ENCODE data around the gene SYCE3.

The SYCE3 gene

GRCh38 chr22:50527921-50528681, 34.6 kb downstream of the SYCE3 start:
- no peaks in the 10 kb centered on the region for H3K9me3 Mint-ChIP-seq
- TF ChIP-seq, protein P1, sequence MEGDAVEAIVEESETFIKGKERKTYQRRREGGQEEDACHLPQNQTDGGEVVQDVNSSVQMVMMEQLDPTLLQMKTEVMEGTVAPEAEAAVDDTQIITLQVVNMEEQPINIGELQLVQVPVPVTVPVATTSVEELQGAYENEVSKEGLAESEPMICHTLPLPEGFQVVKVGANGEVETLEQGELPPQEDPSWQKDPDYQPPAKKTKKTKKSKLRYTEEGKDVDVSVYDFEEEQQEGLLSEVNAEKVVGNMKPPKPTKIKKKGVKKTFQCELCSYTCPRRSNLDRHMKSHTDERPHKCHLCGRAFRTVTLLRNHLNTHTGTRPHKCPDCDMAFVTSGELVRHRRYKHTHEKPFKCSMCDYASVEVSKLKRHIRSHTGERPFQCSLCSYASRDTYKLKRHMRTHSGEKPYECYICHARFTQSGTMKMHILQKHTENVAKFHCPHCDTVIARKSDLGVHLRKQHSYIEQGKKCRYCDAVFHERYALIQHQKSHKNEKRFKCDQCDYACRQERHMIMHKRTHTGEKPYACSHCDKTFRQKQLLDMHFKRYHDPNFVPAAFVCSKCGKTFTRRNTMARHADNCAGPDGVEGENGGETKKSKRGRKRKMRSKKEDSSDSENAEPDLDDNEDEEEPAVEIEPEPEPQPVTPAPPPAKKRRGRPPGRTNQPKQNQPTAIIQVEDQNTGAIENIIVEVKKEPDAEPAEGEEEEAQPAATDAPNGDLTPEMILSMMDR (IDR thresholded peaks at IDR 0.05; ENCODE audit: unreplicated experiment in 3 of 3), result no peak
- peaks cover 6% of the 10 kb centered on the region for H3K36me3 Mint-ChIP-seq (ENCODE audit: low read depth)
- peak overlapping the region in 2 of 3 experiments; percentile 44 to 51 for H3K27ac Mint-ChIP-seq
- H3K4me3 Mint-ChIP-seq, result peak overlapping the region; percentile 77 to 80 (median 80)
- H3K27me3 Mint-ChIP-seq (ENCODE audit: low read depth), result peaks cover 48% of the 10 kb centered on the region
- peaks cover 13% of the 10 kb centered on the region for H3K4me1 Mint-ChIP-seq

DNA sequence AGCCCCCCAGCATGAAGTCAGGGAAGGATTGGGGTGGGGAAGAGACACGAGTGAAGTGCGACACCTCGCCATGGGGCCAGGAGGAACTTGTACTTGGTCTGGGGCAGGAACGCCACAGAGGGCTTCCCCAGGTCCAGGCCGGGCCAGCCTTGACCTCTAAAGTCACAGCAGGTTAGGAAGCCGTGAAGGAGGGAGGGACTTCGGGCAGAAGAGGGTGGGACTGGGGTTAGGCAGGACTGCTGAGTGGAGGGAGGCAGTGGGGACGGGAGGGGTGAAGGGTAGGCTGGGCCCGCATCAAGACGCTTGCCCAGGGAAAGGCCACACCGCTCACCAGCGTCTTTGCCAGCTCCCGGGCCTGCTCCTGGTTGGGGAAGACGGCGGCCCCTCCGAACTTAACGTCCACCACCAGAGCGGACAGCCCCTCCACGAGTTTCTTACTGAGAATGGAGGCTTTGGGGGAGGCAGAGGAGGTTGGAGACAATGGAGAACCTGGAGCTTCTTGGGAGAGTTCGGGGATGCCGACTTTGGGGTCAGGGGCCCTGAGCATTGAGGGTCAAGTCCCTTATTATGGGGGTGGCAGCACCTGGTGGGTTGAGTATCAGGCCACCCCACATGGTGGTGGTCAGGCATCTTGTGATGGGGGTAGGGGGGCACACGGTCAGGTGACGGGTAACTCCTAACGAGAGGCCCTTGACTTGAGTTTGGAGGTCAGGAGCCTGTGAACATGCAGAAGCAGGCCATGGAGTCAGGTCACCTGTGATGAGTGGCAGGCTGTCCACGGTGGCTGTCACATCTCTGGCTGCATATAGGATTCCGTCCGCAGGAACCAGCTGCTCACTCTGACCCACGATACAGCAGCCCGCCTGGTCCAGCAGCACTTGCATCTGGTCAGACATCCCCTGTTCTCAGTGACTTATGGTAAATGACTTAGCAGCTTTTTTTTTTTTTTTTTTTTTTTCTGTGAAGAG, 35.6 kb downstream of the SYCE3 start:
- H3K36me3 Mint-ChIP-seq (ENCODE audit: low read depth), result peaks cover 6% of the 10 kb centered on the region
- peaks cover 6% of the 10 kb centered on the region for H3K4me1 Mint-ChIP-seq
- peak overlapping the region; percentile 44 to 68 (median 51) for H3K27ac Mint-ChIP-seq
- H3K4me3 Mint-ChIP-seq, result peak overlapping the region; percentile 77 to 80 (median 80)
- peaks cover 38% of the 10 kb centered on the region for H3K27me3 Mint-ChIP-seq (ENCODE audit: low read depth)
- TF ChIP-seq, protein P1 (IDR thresholded peaks at IDR 0.05; ENCODE audit: unreplicated experiment in 3 of 3), result no peak
- H3K9me3 Mint-ChIP-seq, result no peaks in the 10 kb centered on the region

DNA sequence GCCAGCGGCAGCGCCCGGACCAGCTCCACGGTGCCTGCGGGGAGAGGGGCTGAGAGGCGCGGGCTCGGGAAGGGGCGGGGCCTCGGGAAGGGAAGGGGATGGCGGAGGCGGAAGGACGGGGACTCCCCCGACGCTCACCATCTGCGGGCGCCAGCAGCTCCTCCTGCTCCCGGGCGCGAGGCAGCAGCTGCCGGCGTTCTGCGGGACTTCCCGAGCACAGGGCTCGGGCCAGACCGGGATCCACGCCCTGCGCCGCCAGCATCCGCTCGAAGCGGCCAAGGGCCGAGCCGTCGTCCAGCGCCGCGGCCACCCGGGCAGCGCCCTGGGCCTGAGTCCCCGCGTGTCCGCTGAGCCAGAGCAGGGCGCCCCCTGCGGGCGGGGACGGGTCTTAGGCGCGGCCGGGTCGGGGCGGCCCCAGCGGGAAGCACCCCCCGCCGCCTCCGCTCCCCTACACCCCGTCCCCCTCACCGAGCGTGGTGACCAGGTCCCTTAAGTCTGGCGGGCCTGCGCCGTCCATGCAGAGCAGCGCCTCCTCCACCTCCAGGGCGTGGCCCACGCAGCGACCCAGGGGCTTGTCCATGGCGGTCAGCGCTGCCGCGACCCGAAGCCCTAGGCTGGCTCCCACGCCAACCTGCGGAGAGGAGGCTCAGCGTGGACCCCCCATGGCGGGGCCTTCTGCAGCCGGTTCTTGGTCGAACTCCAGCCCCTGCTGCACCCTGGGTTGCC, 36.4 kb downstream of the SYCE3 start:
- Mint-ChIP-seq H3K4me1 (peaks cover 6% of the 10 kb centered on the region), H3K27ac (peak overlapping the region in 2 of 3 experiments; percentile 51 to 68), H3K4me3 (peak overlapping the region; percentile 77 to 80 (median 80)), H3K36me3 (ENCODE audit: low read depth) (peaks cover 6% of the 10 kb centered on the region), H3K27me3 (ENCODE audit: low read depth) (peaks cover 35% of the 10 kb centered on the region), H3K9me3 (no peaks in the 10 kb centered on the region)
- TF ChIP-seq, protein P1 (IDR thresholded peaks at IDR 0.05; ENCODE audit: unreplicated experiment in 3 of 3), result peak; percentile 55 to 66 (median 58)

GRCh38 chr22:50525858-50526107, 36.9 kb downstream of the SYCE3 start:
- H3K27ac Mint-ChIP-seq, result peak overlapping the region in 2 of 3 experiments; percentile 65 to 81
- peaks cover 9% of the 10 kb centered on the region for H3K36me3 Mint-ChIP-seq (ENCODE audit: low read depth)
- no peaks in the 10 kb centered on the region for H3K9me3 Mint-ChIP-seq
- peak overlapping the region; percentile 85 to 89 (median 86) for H3K4me3 Mint-ChIP-seq
- TF ChIP-seq, protein P1 (IDR thresholded peaks at IDR 0.05; ENCODE audit: unreplicated experiment in 3 of 3), result peak in 1 of 3 experiments; percentile 59
- H3K4me1 Mint-ChIP-seq, result peaks cover 6% of the 10 kb centered on the region
- peaks cover 30% of the 10 kb centered on the region for H3K27me3 Mint-ChIP-seq (ENCODE audit: low read depth)

GRCh38 chr22:50525104-50525857, 37.4 kb downstream of the SYCE3 start, which contains the start of gene SCO2:
Gene SCO2, minus strand, starts transcription at chr22:50525598. Its CDS starts 1,187 bp downstream, at chr22:50524411.
- Mint-ChIP-seq H3K4me3 (peak within 1 kb of the TSS; percentile 89 to 93 (median 91)), H3K9me3 (no peaks in the 10 kb centered on the region), H3K27ac (peak within 1 kb of the TSS; percentile 61 to 86 (median 85)), H3K4me1 (peaks cover 6% of the 10 kb centered on the region), H3K27me3 (ENCODE audit: low read depth) (peaks cover 25% of the 10 kb centered on the region), H3K36me3 (ENCODE audit: low read depth) (peaks cover 9% of the 10 kb centered on the region)
- TF ChIP-seq, protein P1 (IDR thresholded peaks at IDR 0.05; ENCODE audit: unreplicated experiment in 3 of 3), result peak in 2 of 3 experiments; percentile 33 to 57

All from nephron (organoid).